ENCODE measurements around the gene FANCI.

GRCh38 chr15:89225588-89225987 lies 18.2 kb upstream of the FANCI start:
- no peak for TF ChIP-seq CTCF (IDR thresholded peaks at IDR 0.05)
- no peak for TF ChIP-seq POLR2A (IDR thresholded peaks at IDR 0.05)
